Cardiac fibroblast (primary cell): ENCODE results near the gene EPHB4.
A peak's percentile ranks its signal among the peaks of the same experiment; 100 is the strongest.

Experiments used
- DNase-seq, 2 donors: peaks; one replicate each; pipeline versions ENCODE4 v3.0.0 to v3.0.0-alpha.2; 2010; ENCODE audit warnings: low read depth in 2 of 2
- H3K4me3 ChIP-seq, 2 donors: replicated peaks in 1 of 2; 1 replicate in 1 of 2; 2 replicates in 1 of 2; pipeline ENCODE4 v1.5.1; 2011; ENCODE audit warnings: low read depth in 2 of 2, low read length in 2 of 2, mild to moderate bottlenecking in 2 of 2, moderate library complexity in 1 of 2
- CTCF ChIP-seq: IDR thresholded peaks from one replicate; pipeline ENCODE4 v1.5.1; 2011; ENCODE audit warnings: low read depth, mild to moderate bottlenecking, low read length, inconsistent platforms

The EPHB4 gene

GRCh38 chr7:100867040-100867775 is 39.9 kb upstream of the EPHB4 start, which contains the start of gene TRIP6:
TSS of gene TRIP6 (plus strand) at chr7:100867387. CDS start at chr7:100867498, 111 bp downstream.
- TF ChIP-seq CTCF, result no peak
- DNase-seq, result peak; percentile 93 to 95
- H3K4me3 ChIP-seq, result peak within 1 kb of the TSS; percentile 96 to 97

GRCh38 chr7:100866729-100867039 is 39.4 kb upstream of the EPHB4 start:
- no peak for TF ChIP-seq CTCF
- DNase-seq, result no peak
- H3K4me3 ChIP-seq, result peak overlapping the region; percentile 96 to 97

- TF ChIP-seq CTCF, result no peak
- DNase-seq, result peak in 1 of 2 donors; percentile 49
- no peak overlapping the region for H3K4me3 ChIP-seq
These were observed 38.8 kb upstream of the EPHB4 start for GRCh38 chr7:100865938-100866728.

- TF ChIP-seq CTCF, result no peak
- DNase-seq, result no peak
- no peak overlapping the region for H3K4me3 ChIP-seq
These were observed 38.1 kb upstream of the EPHB4 start for GRCh38 chr7:100865372-100865911.

GRCh38 chr7:100864263-100864845 is 37.0 kb upstream of the EPHB4 start:
- no peak overlapping the region for H3K4me3 ChIP-seq
- no peak for DNase-seq
- TF ChIP-seq CTCF, result no peak

- no peak overlapping the region for H3K4me3 ChIP-seq
- no peak for TF ChIP-seq CTCF
- DNase-seq, result peak in 1 of 2 donors; percentile 46
These were observed 36.2 kb upstream of the EPHB4 start for GRCh38 chr7:100863406-100863950.
